SU-DHL-6 (cell line): ENCODE measurements around the gene FHOD3.

Experiments used
- EZH2phosphoT487 ChIP-seq: fragments of 200-600 bp; sonication (generic), shearing (Covaris generic); conservative IDR thresholded peaks from 2 replicates; pipeline ENCODE4 v1.6.1; 2018; ENCODE audit warnings: mild to moderate bottlenecking, antibody characterized with exemption, low read length, moderate library complexity, mixed read lengths
- TF ChIP-seq, protein P1 (sequence below): fragments of 200-600 bp; sonication (generic); IDR thresholded peaks from one replicate; pipeline ENCODE4 v1.5.1; 2017; ENCODE audit warnings: antibody characterized with exemption, mild to moderate bottlenecking, low read length, moderate library complexity; ENCODE audit not compliant: insufficient read depth, poor library complexity, severe bottlenecking

DNA sequence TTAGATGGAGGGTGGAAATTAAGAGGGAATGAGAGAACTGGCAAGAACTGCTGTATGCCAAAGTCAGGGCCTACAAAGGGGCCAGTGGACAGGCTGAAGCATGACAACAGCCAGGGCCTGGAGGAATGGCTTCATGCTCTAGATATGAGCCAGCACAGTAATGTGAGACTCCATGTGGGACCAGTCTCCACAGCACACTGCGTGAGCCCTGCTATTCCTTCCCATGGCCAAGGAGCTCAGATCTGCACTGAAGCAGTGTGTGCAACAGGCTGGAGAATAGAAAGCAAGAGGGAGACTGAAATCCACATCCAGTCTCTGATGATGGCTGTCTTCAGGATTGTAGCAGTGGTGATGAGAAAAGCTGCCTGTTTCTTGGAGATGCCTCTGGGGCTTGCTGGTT, 368.4 kb downstream of the FHOD3 start:
- TF ChIP-seq, protein P1, sequence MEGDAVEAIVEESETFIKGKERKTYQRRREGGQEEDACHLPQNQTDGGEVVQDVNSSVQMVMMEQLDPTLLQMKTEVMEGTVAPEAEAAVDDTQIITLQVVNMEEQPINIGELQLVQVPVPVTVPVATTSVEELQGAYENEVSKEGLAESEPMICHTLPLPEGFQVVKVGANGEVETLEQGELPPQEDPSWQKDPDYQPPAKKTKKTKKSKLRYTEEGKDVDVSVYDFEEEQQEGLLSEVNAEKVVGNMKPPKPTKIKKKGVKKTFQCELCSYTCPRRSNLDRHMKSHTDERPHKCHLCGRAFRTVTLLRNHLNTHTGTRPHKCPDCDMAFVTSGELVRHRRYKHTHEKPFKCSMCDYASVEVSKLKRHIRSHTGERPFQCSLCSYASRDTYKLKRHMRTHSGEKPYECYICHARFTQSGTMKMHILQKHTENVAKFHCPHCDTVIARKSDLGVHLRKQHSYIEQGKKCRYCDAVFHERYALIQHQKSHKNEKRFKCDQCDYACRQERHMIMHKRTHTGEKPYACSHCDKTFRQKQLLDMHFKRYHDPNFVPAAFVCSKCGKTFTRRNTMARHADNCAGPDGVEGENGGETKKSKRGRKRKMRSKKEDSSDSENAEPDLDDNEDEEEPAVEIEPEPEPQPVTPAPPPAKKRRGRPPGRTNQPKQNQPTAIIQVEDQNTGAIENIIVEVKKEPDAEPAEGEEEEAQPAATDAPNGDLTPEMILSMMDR, result no peak
- TF ChIP-seq EZH2phosphoT487, result no peak
